HepG2 (cell line): Measurements from ENCODE around the gene OR6S1. TPM values are rescaled to one million over a fixed set of nuclear protein-coding genes. Genes with fewer than 3 reads are reported as not detected.
A peak's percentile ranks its signal among the peaks of the same experiment; 100 is the strongest.

ENCODE experiments used
- CREB1 ChIP-seq, 2 experiments: fragments of 450-650 bp in 1 of 2; IDR thresholded peaks; 2 replicates each; pipeline ENCODE4 v1.6.1; 2016 to 2017; ENCODE audit warnings: control low read depth in 1 of 2, mild to moderate bottlenecking in 1 of 2, missing compliant biosample characterization in 1 of 2, missing genetic modification characterization in 1 of 2
- E2F2 ChIP-seq: sonication (generic); formaldehyde crosslinking; IDR thresholded peaks from 2 replicates; pipeline ENCODE4 v1.4.0; 2020; ENCODE audit warnings: missing genetic modification reagents, borderline replicate concordance
- GPN1 ChIP-seq: sonication (generic); formaldehyde crosslinking; IDR thresholded peaks from 2 replicates; pipeline ENCODE4 v1.5.1; 2020; ENCODE audit warnings: missing genetic modification reagents, borderline replicate concordance
- HMGXB3 ChIP-seq: sonication (generic); formaldehyde crosslinking; IDR thresholded peaks from 2 replicates; pipeline ENCODE4 v1.4.0; 2020; ENCODE audit warnings: missing genetic modification reagents, borderline replicate concordance
- HNF4A ChIP-seq: sonication (generic); formaldehyde crosslinking; IDR thresholded peaks from 2 replicates; pipeline ENCODE4 v1.4.0; 2020; ENCODE audit warnings: missing genetic modification reagents
- MAF1 ChIP-seq: sonication (generic); formaldehyde crosslinking; IDR thresholded peaks from 2 replicates; pipeline ENCODE4 v1.5.0; 2020; ENCODE audit warnings: missing genetic modification reagents, borderline replicate concordance
- MED1 ChIP-seq: sonication (generic); formaldehyde crosslinking; IDR thresholded peaks from 2 replicates; pipeline ENCODE4 v1.4.0; 2020; ENCODE audit warnings: missing genetic modification reagents
- NR1H2 ChIP-seq: sonication (generic); formaldehyde crosslinking; IDR thresholded peaks from 2 replicates; pipeline ENCODE4 v1.8.1; 2022; ENCODE audit warnings: low read depth, missing genetic modification reagents, borderline replicate concordance
- USF2 ChIP-seq, 2 experiments: sonication (generic) in 1 of 2; formaldehyde crosslinking in 1 of 2; IDR thresholded peaks; 2 replicates each; pipeline versions ENCODE4 v1.5.1 to v1.6.1; 2011 to 2020; ENCODE audit warnings: borderline replicate concordance in 1 of 2, low read depth in 1 of 2, low read length in 1 of 2, mild to moderate bottlenecking in 1 of 2, missing genetic modification reagents in 1 of 2, moderate library complexity in 1 of 2
- ZNF10 ChIP-seq: sonication (generic); formaldehyde crosslinking; IDR thresholded peaks from 2 replicates; pipeline ENCODE4 v1.4.0; 2020; ENCODE audit warnings: mild to moderate bottlenecking, low read depth, missing genetic modification reagents, borderline replicate concordance
- ZNF296 ChIP-seq: sonication (generic); formaldehyde crosslinking; conservative IDR thresholded peaks from 2 replicates; pipeline ENCODE4 v1.5.0; 2020; ENCODE audit warnings: mild to moderate bottlenecking, missing genetic modification reagents
- ZNF460 ChIP-seq: sonication (generic); formaldehyde crosslinking; IDR thresholded peaks from 2 replicates; pipeline ENCODE4 v1.5.1; 2020; ENCODE audit warnings: missing genetic modification reagents, mild to moderate bottlenecking, borderline replicate concordance
- ZNF496 ChIP-seq: sonication (generic); formaldehyde crosslinking; IDR thresholded peaks from 2 replicates; pipeline ENCODE4 v1.8.1; 2023; ENCODE audit warnings: mild to moderate bottlenecking, moderate library complexity, missing genetic modification reagents; ENCODE audit not compliant: insufficient replicate concordance
- ZNF780A ChIP-seq: sonication (generic); formaldehyde crosslinking; IDR thresholded peaks from 2 replicates; pipeline ENCODE4 v1.8.0; 2022; ENCODE audit warnings: mild to moderate bottlenecking, missing genetic modification reagents, moderate library complexity
- ZNF782 ChIP-seq: sonication (generic); formaldehyde crosslinking; IDR thresholded peaks from 2 replicates; pipeline ENCODE4 v1.4.0; 2020; ENCODE audit warnings: missing genetic modification reagents, mild to moderate bottlenecking, borderline replicate concordance
- polyA plus RNA-seq, 8 experiments: library from polyadenylated mRNA; depleted of rRNA in 3 of 8; stranded (reverse) in 7 of 8; unstranded in 1 of 8; fragments of >200 nt; fragmentation: Illumina TruSeq in 4 of 8; extraction: Trizol in 4 of 8; gene quantifications; 2 replicates each; pipeline versions ENCODE4 v1.2.1 to v1.2.3, GENCODE V29; 2011 to 2016; ENCODE audit warnings: low read depth in 4 of 8, missing spikeins in 1 of 8, mixed read lengths in 1 of 8; ENCODE audit not compliant: insufficient read depth in 1 of 8
- total RNA-seq, 5 experiments: library from RNA; depleted of rRNA; stranded (reverse); fragments of >200 nt; fragmentation: Illumina TruSeq; extraction: Trizol; gene quantifications; 2 replicates each; pipeline ENCODE4 v1.2.3, GENCODE V29; 2016; ENCODE audit warnings: low read depth in 1 of 5
- TF ChIP-seq, protein P1 (sequence below): sonication (generic); formaldehyde crosslinking; IDR thresholded peaks from 2 replicates; pipeline ENCODE4; 2020; ENCODE audit warnings: missing genetic modification reagents, mild to moderate bottlenecking, borderline replicate concordance

Gene OR6S1
- total and polyA plus RNA-seq, 2 of the 13 experiments (the other 11 are each of a cell fraction or from before 2014, with no cell fraction given) = 0.09 TPM; not detected in 1

DNA sequence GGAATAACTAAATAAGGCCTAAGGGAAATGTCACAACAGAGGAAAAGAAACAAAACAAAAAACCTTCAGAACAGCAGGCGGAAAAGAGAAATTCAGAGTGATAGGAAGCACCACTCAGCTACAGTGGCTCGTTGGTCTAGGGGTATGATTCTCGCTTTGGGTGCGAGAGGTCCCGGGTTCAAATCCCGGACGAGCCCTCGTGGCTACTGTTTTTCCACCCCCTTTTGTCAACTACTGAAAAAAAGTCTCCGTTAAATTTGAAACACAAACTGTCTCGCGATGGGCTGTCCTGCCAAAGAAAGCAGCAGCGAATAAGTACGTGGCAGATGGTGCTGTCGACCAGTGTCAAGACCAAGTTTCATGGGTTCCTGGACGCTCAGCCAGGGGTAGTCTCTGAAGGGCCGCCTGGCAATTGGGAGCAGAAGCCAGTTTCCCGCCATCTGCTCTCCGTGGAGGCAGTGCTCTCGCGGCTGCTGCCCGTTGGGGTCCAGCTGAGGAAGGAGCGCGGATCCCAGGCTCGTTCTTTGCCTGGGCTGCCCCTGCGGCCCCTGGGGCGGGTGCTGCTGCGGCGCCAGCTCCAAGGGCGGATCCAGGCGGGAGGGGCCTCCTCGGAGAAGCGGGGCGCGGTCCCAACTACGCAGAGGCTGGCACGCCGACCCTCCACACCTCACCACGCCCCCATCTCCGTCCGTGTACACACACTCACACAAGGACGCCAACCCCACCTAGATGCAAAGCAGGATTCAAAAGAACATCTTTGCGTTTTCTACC lies 42.6 kb upstream of the OR6S1 start, which contains the start of gene RNASE4 (continued):
- TF ChIP-seq USF2 (IDR thresholded peaks at IDR 0.05; ENCODE audit: low read depth, low read length) (no peak), USF2 (CRISPR knock-in tag; IDR thresholded peaks at IDR 0.05; ENCODE audit: borderline replicate concordance) (no peak), MED1 (CRISPR knock-in tag) (peak; percentile 82), HMGXB3 (peak; percentile 49), NR1H2 (CRISPR knock-in tag) (no peak), CREB1 (IDR thresholded peaks at IDR 0.05) (0 out of 2 replicates have a peak, but pooled peaks have one; percentile 15), CREB1 (CRISPR knock-in tag; IDR thresholded peaks at IDR 0.05) (no peak), ZNF460 (no peak; the same call in 1 of the 2 replicates), ZNF782 (CRISPR knock-in tag) (0 out of 2 replicates have a peak, but pooled peaks have one; percentile 18), HNF4A (CRISPR knock-in tag) (0 out of 2 replicates have a peak, but pooled peaks have one; percentile 40), ZNF10 (CRISPR knock-in tag) (no peak), ZNF780A (CRISPR knock-in tag) (peak; percentile 14; the same call in 1 of the 2 replicates), ZNF496 (CRISPR knock-in tag) (no peak), MAF1 (CRISPR knock-in tag) (peak; percentile 96), ZNF296 (CRISPR knock-in tag) (no peak), GPN1 (no peak), E2F2 (peak; percentile 90; the same call in 1 of the 2 replicates)
- TF ChIP-seq, protein P1, sequence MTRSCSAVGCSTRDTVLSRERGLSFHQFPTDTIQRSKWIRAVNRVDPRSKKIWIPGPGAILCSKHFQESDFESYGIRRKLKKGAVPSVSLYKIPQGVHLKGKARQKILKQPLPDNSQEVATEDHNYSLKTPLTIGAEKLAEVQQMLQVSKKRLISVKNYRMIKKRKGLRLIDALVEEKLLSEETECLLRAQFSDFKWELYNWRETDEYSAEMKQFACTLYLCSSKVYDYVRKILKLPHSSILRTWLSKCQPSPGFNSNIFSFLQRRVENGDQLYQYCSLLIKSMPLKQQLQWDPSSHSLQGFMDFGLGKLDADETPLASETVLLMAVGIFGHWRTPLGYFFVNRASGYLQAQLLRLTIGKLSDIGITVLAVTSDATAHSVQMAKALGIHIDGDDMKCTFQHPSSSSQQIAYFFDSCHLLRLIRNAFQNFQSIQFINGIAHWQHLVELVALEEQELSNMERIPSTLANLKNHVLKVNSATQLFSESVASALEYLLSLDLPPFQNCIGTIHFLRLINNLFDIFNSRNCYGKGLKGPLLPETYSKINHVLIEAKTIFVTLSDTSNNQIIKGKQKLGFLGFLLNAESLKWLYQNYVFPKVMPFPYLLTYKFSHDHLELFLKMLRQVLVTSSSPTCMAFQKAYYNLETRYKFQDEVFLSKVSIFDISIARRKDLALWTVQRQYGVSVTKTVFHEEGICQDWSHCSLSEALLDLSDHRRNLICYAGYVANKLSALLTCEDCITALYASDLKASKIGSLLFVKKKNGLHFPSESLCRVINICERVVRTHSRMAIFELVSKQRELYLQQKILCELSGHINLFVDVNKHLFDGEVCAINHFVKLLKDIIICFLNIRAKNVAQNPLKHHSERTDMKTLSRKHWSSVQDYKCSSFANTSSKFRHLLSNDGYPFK (CRISPR knock-in tag) = peak; percentile 62; the same call in 1 of the 2 replicates
